Measurements from ENCODE around the gene WDR27.
"Not testable (repeated sequence)": the region's sequence is repeated elsewhere in the genome, so short reads cannot be mapped to it uniquely, and the experiment has no call there.

The WDR27 gene

DNA sequence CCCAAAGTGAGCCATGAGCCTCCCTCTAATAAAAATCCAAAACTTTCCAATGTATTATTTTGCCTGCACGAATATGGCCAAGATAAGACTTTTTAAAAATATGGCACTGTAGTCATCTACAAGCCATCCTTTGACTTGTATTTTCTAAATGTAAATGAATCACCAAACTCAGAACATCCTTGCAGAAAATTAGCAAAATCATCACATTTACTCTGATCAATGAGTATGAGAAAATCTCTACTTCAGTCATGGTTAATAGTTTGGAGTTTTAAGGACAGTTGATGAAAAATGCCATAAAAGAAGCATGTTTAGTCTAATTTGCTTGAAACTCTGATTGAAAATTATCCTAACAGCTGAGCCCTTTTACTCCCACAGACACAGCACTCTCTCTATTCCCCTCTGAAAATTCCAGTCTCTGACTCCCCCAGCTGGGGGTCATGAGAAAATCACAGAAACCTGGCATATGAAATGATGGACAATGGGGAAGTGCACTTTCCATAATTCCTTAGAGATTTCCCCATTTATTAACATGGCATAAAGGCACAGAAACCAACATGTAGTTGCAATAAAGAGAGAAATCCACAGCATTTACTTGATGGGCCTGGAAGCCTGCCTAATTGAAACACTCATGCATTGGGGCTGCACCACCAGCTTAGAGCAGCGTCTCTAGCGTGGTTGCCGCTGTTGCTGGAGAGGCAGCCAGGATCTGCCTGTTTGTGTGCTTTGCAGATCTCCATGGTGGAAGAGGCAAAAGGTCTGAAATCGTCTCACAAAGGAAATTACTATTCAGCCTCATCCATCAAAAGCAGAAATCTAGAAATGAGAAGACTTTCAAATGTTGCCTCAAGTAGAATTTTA, 214.0 kb downstream of the WDR27 start:
- H3K27me3 ChIP-seq (ENCODE audit: control insufficient read depth in 1 of 2, insufficient read depth in 2 of 2, low read length in 2 of 2) = no peaks in the 10 kb centered on the region
- no peak overlapping the region for H3K27ac ChIP-seq (ENCODE audit: low read depth, low read length)
- H3K9ac ChIP-seq (ENCODE audit: low read length) = no peak overlapping the region
- H3K4me1 ChIP-seq (ENCODE audit: insufficient read depth, low read length) = peaks cover 7% of the 10 kb centered on the region
- no peak overlapping the region for H3K4me3 ChIP-seq (ENCODE audit: low read depth in 1 of 2, low read length in 2 of 2)
- H3K36me3 ChIP-seq (ENCODE audit: insufficient read depth, low read length) = no peaks in the 10 kb centered on the region
- H3K9me3 ChIP-seq (ENCODE audit: low read length) = no peaks in the 10 kb centered on the region

DNA sequence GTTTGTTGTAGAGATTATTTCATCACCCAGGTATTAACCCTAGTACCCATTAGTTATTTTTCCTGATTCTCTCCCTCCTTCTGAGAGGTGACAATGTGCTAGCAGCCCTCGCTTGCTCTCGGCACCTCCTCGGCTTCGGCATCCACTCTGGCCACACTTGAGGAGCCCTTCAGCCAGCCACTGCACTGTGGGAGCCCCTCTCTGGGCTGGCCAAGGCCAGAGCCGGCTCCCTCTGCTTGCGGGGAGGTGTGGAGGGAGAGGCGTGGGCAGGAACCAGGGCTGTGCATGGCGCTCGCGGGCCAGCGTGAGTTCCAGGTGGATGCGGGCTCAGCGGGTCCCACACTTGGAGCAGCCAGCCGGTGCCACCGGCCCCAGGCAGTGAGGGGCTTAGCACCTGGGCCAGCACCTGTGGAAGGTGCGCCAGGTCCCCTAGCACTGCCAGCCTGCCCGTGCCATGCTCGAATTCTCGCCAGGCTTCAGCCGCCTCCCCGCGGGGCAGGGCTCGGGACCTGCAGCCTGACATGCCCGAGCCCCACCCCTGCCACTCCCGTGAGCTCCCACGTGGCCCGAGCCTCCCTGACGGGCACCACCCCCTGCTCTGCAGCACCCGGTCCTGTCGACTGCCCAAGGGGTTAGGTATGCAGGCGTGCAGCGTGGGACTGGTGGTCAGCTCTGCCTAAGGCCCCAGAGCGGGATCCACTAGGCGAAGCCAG, 221.9 kb downstream of the WDR27 start:
- Histone ChIP-seq H3K36me3 (ENCODE audit: insufficient read depth, low read length) (no peaks in the 10 kb centered on the region), H3K27me3 (ENCODE audit: control insufficient read depth in 1 of 2, insufficient read depth in 2 of 2, low read length in 2 of 2) (no peaks in the 10 kb centered on the region), H3K27ac (ENCODE audit: low read depth, low read length) (no peak overlapping the region), H3K9ac (ENCODE audit: low read length) (no peak overlapping the region), H3K4me1 (ENCODE audit: insufficient read depth, low read length) (no peaks in the 10 kb centered on the region), H3K9me3 (ENCODE audit: low read length) (no peaks in the 10 kb centered on the region), H3K4me3 (ENCODE audit: low read depth in 1 of 2, low read length in 2 of 2) (no peak overlapping the region)

- H3K4me1 ChIP-seq (ENCODE audit: insufficient read depth, low read length) = no peaks in the 10 kb centered on the region
- H3K36me3 ChIP-seq (ENCODE audit: insufficient read depth, low read length) = no peaks in the 10 kb centered on the region
- H3K9ac ChIP-seq (ENCODE audit: low read length) = no peak overlapping the region
- H3K27me3 ChIP-seq (ENCODE audit: control insufficient read depth in 1 of 2, insufficient read depth in 2 of 2, low read length in 2 of 2) = no peaks in the 10 kb centered on the region
- H3K9me3 ChIP-seq (ENCODE audit: low read length) = no peaks in the 10 kb centered on the region
- H3K4me3 ChIP-seq (ENCODE audit: low read depth in 1 of 2, low read length in 2 of 2) = no peak overlapping the region
- no peak overlapping the region for H3K27ac ChIP-seq (ENCODE audit: low read depth, low read length)
Observed at GRCh38 chr6:169474362-169474761, 227.5 kb downstream of the WDR27 start.

DNA sequence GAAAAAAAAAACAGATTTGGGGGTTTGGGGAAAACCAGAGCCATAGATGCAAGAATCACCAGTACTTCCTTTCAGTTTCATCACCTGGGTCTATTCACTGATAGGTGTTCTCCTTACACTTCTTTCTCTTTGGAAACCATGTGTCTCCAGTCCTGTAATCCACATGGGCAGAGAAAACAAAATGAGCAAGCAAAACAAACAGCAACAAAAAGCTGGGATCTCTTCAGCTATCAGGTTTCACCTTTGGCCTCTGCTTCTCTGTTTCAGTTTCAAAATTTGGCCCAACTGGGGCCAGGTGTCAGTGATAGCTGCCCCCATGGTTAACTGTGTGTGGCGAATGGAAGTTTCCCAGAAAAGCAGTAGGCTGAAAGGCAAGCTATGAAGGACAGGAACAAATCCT, 228.2 kb downstream of the WDR27 start:
- Histone ChIP-seq H3K27me3 (ENCODE audit: control insufficient read depth in 1 of 2, insufficient read depth in 2 of 2, low read length in 2 of 2) (no peaks in the 10 kb centered on the region), H3K9me3 (ENCODE audit: low read length) (no peaks in the 10 kb centered on the region), H3K9ac (ENCODE audit: low read length) (no peak overlapping the region), H3K4me1 (ENCODE audit: insufficient read depth, low read length) (no peaks in the 10 kb centered on the region), H3K4me3 (ENCODE audit: low read depth in 1 of 2, low read length in 2 of 2) (no peak overlapping the region), H3K27ac (ENCODE audit: low read depth, low read length) (no peak overlapping the region), H3K36me3 (ENCODE audit: insufficient read depth, low read length) (no peaks in the 10 kb centered on the region)

GRCh38 chr6:169472786-169473416, 228.9 kb downstream of the WDR27 start:
- no peaks in the 10 kb centered on the region for H3K4me1 ChIP-seq (ENCODE audit: insufficient read depth, low read length)
- no peak overlapping the region for H3K4me3 ChIP-seq (ENCODE audit: low read depth in 1 of 2, low read length in 2 of 2)
- no peaks in the 10 kb centered on the region for H3K36me3 ChIP-seq (ENCODE audit: insufficient read depth, low read length)
- H3K9ac ChIP-seq (ENCODE audit: low read length) = no peak overlapping the region
- no peaks in the 10 kb centered on the region for H3K27me3 ChIP-seq (ENCODE audit: control insufficient read depth in 1 of 2, insufficient read depth in 2 of 2, low read length in 2 of 2)
- no peak overlapping the region for H3K27ac ChIP-seq (ENCODE audit: low read depth, low read length)
- no peaks in the 10 kb centered on the region for H3K9me3 ChIP-seq (ENCODE audit: low read length)

- Histone ChIP-seq H3K36me3 (ENCODE audit: insufficient read depth, low read length) (no peaks in the 10 kb centered on the region), H3K9ac (ENCODE audit: low read length) (no peak overlapping the region), H3K27ac (ENCODE audit: low read depth, low read length) (no peak overlapping the region), H3K4me3 (ENCODE audit: low read depth in 1 of 2, low read length in 2 of 2) (no peak overlapping the region), H3K9me3 (ENCODE audit: low read length) (no peaks in the 10 kb centered on the region), H3K27me3 (ENCODE audit: control insufficient read depth in 1 of 2, insufficient read depth in 2 of 2, low read length in 2 of 2) (no peaks in the 10 kb centered on the region), H3K4me1 (ENCODE audit: insufficient read depth, low read length) (no peaks in the 10 kb centered on the region)
Observed at GRCh38 chr6:169470790-169471189, 231.0 kb downstream of the WDR27 start.

- Histone ChIP-seq H3K27ac (ENCODE audit: low read depth, low read length) (no peak overlapping the region), H3K4me1 (ENCODE audit: insufficient read depth, low read length) (no peaks in the 10 kb centered on the region), H3K9me3 (ENCODE audit: low read length) (no peaks in the 10 kb centered on the region), H3K4me3 (ENCODE audit: low read depth in 1 of 2, low read length in 2 of 2) (no peak overlapping the region), H3K27me3 (ENCODE audit: control insufficient read depth in 1 of 2, insufficient read depth in 2 of 2, low read length in 2 of 2) (no peaks in the 10 kb centered on the region), H3K9ac (ENCODE audit: low read length) (no peak overlapping the region), H3K36me3 (ENCODE audit: insufficient read depth, low read length) (no peaks in the 10 kb centered on the region)
Observed at GRCh38 chr6:169469028-169469427, 232.8 kb downstream of the WDR27 start.

DNA sequence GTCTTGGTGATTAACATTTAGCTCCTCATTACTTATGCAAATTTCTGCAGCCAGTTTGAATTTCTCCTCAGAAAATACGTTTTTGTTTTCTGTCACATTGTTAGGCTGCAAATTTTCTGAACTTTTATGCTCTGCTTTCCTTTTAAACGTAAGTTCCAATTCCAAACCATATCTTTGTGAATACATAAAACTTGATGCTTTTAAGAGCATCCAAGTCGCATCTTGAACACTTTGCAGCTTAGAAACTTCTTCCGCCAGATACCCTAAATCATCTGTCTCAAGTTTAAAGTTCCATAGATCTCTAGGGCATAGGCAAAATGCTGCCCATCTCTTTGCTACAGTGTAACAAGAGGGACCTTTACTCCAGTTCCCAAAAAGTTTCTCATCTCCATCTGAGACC, 234.1 kb downstream of the WDR27 start:
- not testable (repeated sequence) for H3K36me3 ChIP-seq (ENCODE audit: insufficient read depth, low read length); H3K4me1 ChIP-seq (ENCODE audit: insufficient read depth, low read length); H3K9ac ChIP-seq (ENCODE audit: low read length); H3K4me3 ChIP-seq (ENCODE audit: low read depth in 1 of 2, low read length in 2 of 2); H3K27me3 ChIP-seq (ENCODE audit: control insufficient read depth in 1 of 2, insufficient read depth in 2 of 2, low read length in 2 of 2); H3K9me3 ChIP-seq (ENCODE audit: low read length); H3K27ac ChIP-seq (ENCODE audit: low read depth, low read length)

GRCh38 chr6:169466256-169466655, 235.6 kb downstream of the WDR27 start:
- H3K4me1 ChIP-seq (ENCODE audit: insufficient read depth, low read length); H3K9ac ChIP-seq (ENCODE audit: low read length); H3K9me3 ChIP-seq (ENCODE audit: low read length); H3K4me3 ChIP-seq (ENCODE audit: low read depth in 1 of 2, low read length in 2 of 2); H3K27ac ChIP-seq (ENCODE audit: low read depth, low read length); H3K27me3 ChIP-seq (ENCODE audit: control insufficient read depth in 1 of 2, insufficient read depth in 2 of 2, low read length in 2 of 2); H3K36me3 ChIP-seq (ENCODE audit: insufficient read depth, low read length): not testable (repeated sequence)

- Histone ChIP-seq H3K27me3 (ENCODE audit: control insufficient read depth in 1 of 2, insufficient read depth in 2 of 2, low read length in 2 of 2) (no peaks in the 10 kb centered on the region), H3K9me3 (ENCODE audit: low read length) (no peaks in the 10 kb centered on the region)
Observed at GRCh38 chr6:169457762-169458161, 244.1 kb downstream of the WDR27 start.

DNA sequence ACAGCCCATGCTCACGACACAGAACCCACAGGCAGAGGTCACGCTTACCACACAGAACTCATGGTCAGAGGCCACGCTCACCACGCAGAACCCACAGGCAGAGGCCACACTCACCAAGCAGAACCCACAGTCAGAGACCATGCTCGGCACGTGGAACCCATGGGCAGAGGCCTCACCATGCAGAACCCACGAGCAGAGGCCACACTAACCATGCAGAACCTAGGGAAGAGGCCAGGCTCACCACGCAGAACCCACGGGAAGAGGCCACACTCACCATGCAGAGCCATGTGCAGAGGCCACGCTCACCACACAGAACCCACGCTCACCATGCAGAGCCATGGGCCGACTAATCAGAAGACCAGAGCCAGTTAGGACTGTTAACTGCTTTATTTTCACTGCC, 245.0 kb downstream of the WDR27 start:
- no peak overlapping the region for H3K9ac ChIP-seq (ENCODE audit: low read length)
- no peak overlapping the region for H3K27ac ChIP-seq (ENCODE audit: low read depth, low read length)
- no peaks in the 10 kb centered on the region for H3K27me3 ChIP-seq (ENCODE audit: control insufficient read depth in 1 of 2, insufficient read depth in 2 of 2, low read length in 2 of 2)
- H3K4me3 ChIP-seq (ENCODE audit: low read depth in 1 of 2, low read length in 2 of 2) = no peak overlapping the region
- H3K36me3 ChIP-seq (ENCODE audit: insufficient read depth, low read length) = no peaks in the 10 kb centered on the region
- no peaks in the 10 kb centered on the region for H3K9me3 ChIP-seq (ENCODE audit: low read length)
- no peaks in the 10 kb centered on the region for H3K4me1 ChIP-seq (ENCODE audit: insufficient read depth, low read length)

More at GRCh38 chr6:169457762-169458161, 244.1 kb downstream of the WDR27 start:
- no peaks in the 10 kb centered on the region for H3K4me1 ChIP-seq (ENCODE audit: insufficient read depth, low read length)
- no peak overlapping the region for H3K27ac ChIP-seq (ENCODE audit: low read depth, low read length)
- no peak overlapping the region for H3K4me3 ChIP-seq (ENCODE audit: low read depth in 1 of 2, low read length in 2 of 2)
- H3K36me3 ChIP-seq (ENCODE audit: insufficient read depth, low read length) = no peaks in the 10 kb centered on the region
- H3K9ac ChIP-seq (ENCODE audit: low read length) = no peak overlapping the region
